ENCODE data around the gene HIGD1A. TPM values are rescaled to one million over a fixed set of nuclear protein-coding genes. Genes with fewer than 3 reads are reported as not detected.

The HIGD1A gene
- total and polyA plus RNA-seq, 2 of the 4 experiments (the other 2 are of a cell fraction), result 86.6 to 137 TPM

DNA sequence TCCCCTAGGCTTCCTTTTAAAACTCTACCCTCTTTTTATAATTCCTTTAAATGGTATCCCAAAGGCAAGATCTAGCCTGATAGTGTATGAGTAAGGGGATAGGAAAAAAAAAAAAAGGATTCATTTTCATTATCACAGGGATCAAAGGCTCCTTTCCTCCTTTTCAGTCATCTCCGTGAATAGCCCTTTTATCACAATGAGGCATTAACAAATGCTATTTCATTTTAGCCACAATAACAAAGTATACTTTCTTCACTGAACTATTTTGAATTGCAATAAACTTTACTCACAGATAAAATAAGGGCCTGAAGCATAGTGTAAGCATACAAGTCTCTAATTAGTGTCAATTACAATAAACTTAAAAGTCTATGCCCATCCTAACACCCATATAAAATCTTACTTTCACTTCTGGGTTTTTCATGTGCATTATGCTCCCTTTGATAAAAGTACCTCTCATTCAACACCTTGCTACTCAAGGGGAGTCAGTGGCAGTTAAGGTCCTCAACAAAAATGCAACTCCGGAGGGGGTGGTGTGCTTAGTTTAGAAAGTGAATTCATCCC is 8.6 kb downstream of the HIGD1A start:
- H4K5ac ChIP-seq (ENCODE audit: low read depth, low read length), result no peak overlapping the region
- no peak overlapping the region for H3K4me2 ChIP-seq (ENCODE audit: low read depth, low read length)
- H2AK5ac ChIP-seq (ENCODE audit: low read depth, low read length), result no peak overlapping the region
- ATAC-seq (ENCODE audit: low read depth) (no peak), DNase-seq (no peak)
- intact Hi-C loops (cut with micrococcal nuclease) (no loop called here), in situ Hi-C loops (cut with MboI; ENCODE audit: low sequenced_read_pairs) (no loop called here), dilution Hi-C loops (cut with HindIII; ENCODE audit: low sequenced_read_pairs, unreplicated experiment) (no loop called here)
- ChIA-PET CTCF (interaction anchor here (0.6 to 1.0 kb wide), 2 partner anchors 16 to 81 kb away, joined by 3 to 4 read pairs; no protein-coding TSS in a partner anchor), POLR2A (ENCODE audit: unreplicated experiment) (no interaction called here)
- no peak overlapping the region for H3K27ac ChIP-seq (ENCODE audit: insufficient read depth, low read length)
- H3K18ac ChIP-seq (ENCODE audit: low read depth, low read length), result no peak overlapping the region
- H3K9ac ChIP-seq (ENCODE audit: low read depth, low read length), result no peak overlapping the region
- H4K8ac ChIP-seq (ENCODE audit: low read depth in 2 of 2, low read length in 2 of 2), result no peak overlapping the region
- no peak overlapping the region for H2AK9ac ChIP-seq (replicated peaks; ENCODE audit: low read depth, low read length, poor library complexity)
- H3K4me1 ChIP-seq (ENCODE audit: control insufficient read depth, insufficient read depth, low read length), result no peaks in the 10 kb centered on the region
- no peak overlapping the region for H3K56ac ChIP-seq (ENCODE audit: extremely low read depth, insufficient read depth, low read length)
- no peak overlapping the region for H3K14ac ChIP-seq (replicated peaks; ENCODE audit: low read depth, low read length)
- BruUV-seq (replicated peaks), result no TSS peak
- peaks cover 16 to 40% of the 10 kb centered on the region in 2 experiments for H3K79me1 ChIP-seq (ENCODE audit: low read depth in 1 of 2, low read length in 2 of 2)
- TF ChIP-seq POLR2A (IDR thresholded peaks at IDR 0.05; ENCODE audit: low read depth, low read length), result no peak
- no peak for TF ChIP-seq NFE2L2 (IDR thresholded peaks at IDR 0.05; ENCODE audit: low read depth, low read length)
- TF ChIP-seq FOS (IDR thresholded peaks at IDR 0.05; ENCODE audit: low read depth, low read length), result no peak
- no peak for TF ChIP-seq RCOR1 (IDR thresholded peaks at IDR 0.05; ENCODE audit: insufficient replicate concordance, low read length)
- H3K4me3 ChIP-seq (ENCODE audit: insufficient read depth, low read depth, low read length), result no peak overlapping the region
- peaks cover 5% of the 10 kb centered on the region for H4K20me1 ChIP-seq (ENCODE audit: insufficient read depth, low read length)
- H3K36me3 ChIP-seq (ENCODE audit: control insufficient read depth, insufficient read depth, low read length), result peaks cover 8% of the 10 kb centered on the region
- H3K23ac ChIP-seq (ENCODE audit: low read depth, low read length), result no peak overlapping the region; the same call in 1 of the 2 replicates
- no peak overlapping the region for H2BK20ac ChIP-seq (ENCODE audit: low read depth, low read length)
- no peaks in the 10 kb centered on the region for H3K9me3 ChIP-seq (ENCODE audit: control insufficient read depth, insufficient read depth, low read length)
- H2BK5ac ChIP-seq (ENCODE audit: low read depth, low read length, poor library complexity, severe bottlenecking), result no peak overlapping the region
- H2BK15ac ChIP-seq (ENCODE audit: low read depth, low read length), result no peak overlapping the region
- WGBS, 2 experiments (ENCODE audit: extremely low coverage in 2 of 2, insufficient read length in 1 of 2), result no CpG with 5 or more reads among the region's 2 CpGs
- H3K4ac ChIP-seq (ENCODE audit: low read depth, low read length), result no peak overlapping the region
- no peak overlapping the region for H2AFZ ChIP-seq (replicated peaks; ENCODE audit: low read length, poor library complexity)
- H2BK120ac ChIP-seq (ENCODE audit: low read depth, low read length), result no peak overlapping the region
- no peak overlapping the region for H4K91ac ChIP-seq (ENCODE audit: insufficient read depth, low read depth, low read length)
- H3K27me3 ChIP-seq (ENCODE audit: control insufficient read depth, insufficient read depth, low read length), result no peaks in the 10 kb centered on the region
- H3K9me1 ChIP-seq (ENCODE audit: insufficient read depth, low read length), result no peaks in the 10 kb centered on the region; the same call in 1 of the 2 replicates

All from IMR-90 (cell line).